Right lobe of liver (tissue), 6 donors: ENCODE data around the gene CFAP119. TPM values are rescaled to one million over a fixed set of nuclear protein-coding genes. Genes with fewer than 3 reads are reported as not detected.

ENCODE experiments used
- ATAC-seq, 4 donors: fragments of 200-7000 bp; cut with Tn5 transposase; one replicate each; pipeline ENCODE4 v1.9.1; 2020; ENCODE audit warnings: mild to moderate bottlenecking in 4 of 4, moderate library complexity in 4 of 4
- DNase-seq, 3 donors: peaks; one replicate each; pipeline ENCODE4 v3.0.0-alpha.2; 2020
- H3K27ac ChIP-seq, 3 donors: fragments of 200-600 bp; one replicate each; pipeline ENCODE4 v1.8.0; 2022
- H3K27me3 ChIP-seq, 2 donors: fragments of 200-600 bp; one replicate each; pipeline ENCODE4 v1.8.0; 2022
- H3K36me3 ChIP-seq, 4 donors: fragments of 200-600 bp; sonication (generic) in 1 of 4; one replicate each; pipeline versions ENCODE4 v1.5.1 to v1.8.0; 2017 to 2022; ENCODE audit warnings: control low read depth in 1 of 4
- H3K4me1 ChIP-seq, 4 donors: fragments of 200-600 bp; sonication (generic) in 1 of 4; one replicate each; pipeline versions ENCODE4 v1.5.1 to v1.8.0; 2017 to 2022; ENCODE audit warnings: control low read depth in 1 of 4
- H3K4me3 ChIP-seq, 3 donors: fragments of 200-600 bp; one replicate each; pipeline ENCODE4 v1.8.0; 2022
- H3K9me3 ChIP-seq, 4 donors: fragments of 200-600 bp; sonication (generic) in 1 of 4; one replicate each; pipeline versions ENCODE4 v1.5.1 to v1.8.0; 2017 to 2022; ENCODE audit warnings: control low read depth in 1 of 4
- CTCF ChIP-seq, 4 donors: fragments of 200-600 bp in 3 of 4; fragments of 450-650 bp in 1 of 4; IDR thresholded peaks; one replicate each; pipeline versions ENCODE4 v1.5.1 to v1.8.0; 2016 to 2022; ENCODE audit warnings: antibody characterized with exemption in 4 of 4, mild to moderate bottlenecking in 2 of 4
- POLR2A ChIP-seq: fragments of 450-650 bp; IDR thresholded peaks from one replicate; pipeline ENCODE4 v1.6.1; 2017; ENCODE audit warnings: antibody characterized with exemption, mild to moderate bottlenecking
- WGBS: methylation state at CpG from one replicate; pipeline ENCODE4 v1.1.6; 2018; ENCODE audit warnings: low coverage, low lambda C conversion rate; ENCODE audit not compliant: insufficient coverage; ENCODE audit errors: missing lambda C conversion rate; 5-methylcytosine and 5-hydroxymethylcytosine counted together
- intact Hi-C, 2 donors: fragments of 100-400 bp; cut with DNase I; formaldehyde crosslinking; loops; one replicate each; pipeline versions ENCODE4 v1.11.2 to v1.14.1; 2022
- total RNA-seq, 6 experiments: library from RNA; depleted of rRNA in 2 of 6; stranded (reverse); fragments of >200 nt in 2 of 6; fragmentation: NEBNext Ultra II Directional in 3 of 6; extraction: Animal tissue kit (Norgen Biotek cat#: 25700) in 3 of 6; gene quantifications; one replicate each; pipeline versions ENCODE4 v1.1.0 to v1.2.4, GENCODE V29; 2016 to 2023
- donor health status: DM: no; HTN: yes; CAD: no.
- donor health status: DM: no; HTN: no; CAD: no.
- donor health status: DM: no; HTN: no; CAD: no.
- donor health status: DM: no; HTN: yes; CAD: no.
- donor health status: DM: no; HTN: yes; CAD: no.

Gene CFAP119
- total RNA-seq, 6 experiments from 2014 or later, result 0.19 to 1.8 (median 0.29) TPM; not detected in 1

- peaks cover 0 to 60% (median 43%) of the 10 kb centered on the region in 4 donors for H3K36me3 ChIP-seq
Observed at GRCh38 chr16:30728321-30728720, 33.5 kb downstream of the CFAP119 start.

GRCh38 chr16:30725418-30725792 lies 36.5 kb downstream of the CFAP119 start:
- WGBS, result 96% methylated on average over 2 of the region's 3 CpGs

More at GRCh38 chr16:30728321-30728720, 33.5 kb downstream of the CFAP119 start:
- DNase-seq, result no peak
- H3K4me1 ChIP-seq, result peaks cover 0 to 18% (median 8%) of the 10 kb centered on the region in 4 donors
- no peak overlapping the region for H3K4me3 ChIP-seq
- TF ChIP-seq CTCF (IDR thresholded peaks at IDR 0.05) (no peak), POLR2A (no peak)
- ATAC-seq, result no peak
- H3K27me3 ChIP-seq, result no peaks in the 10 kb centered on the region
- WGBS, result 92% methylated on average over 4 of the region's 6 CpGs
- H3K9me3 ChIP-seq, result no peaks in the 10 kb centered on the region
- H3K27ac ChIP-seq, result no peak overlapping the region
- intact Hi-C loops, result no loop called here

GRCh38 chr16:30724641-30725417 lies 37.0 kb downstream of the CFAP119 start:
- Histone ChIP-seq H3K4me3 (no peak overlapping the region), H3K9me3 (no peaks in the 10 kb centered on the region), H3K27me3 (no peaks in the 10 kb centered on the region), H3K36me3 (peaks cover 22 to 60% (median 47%) of the 10 kb centered on the region in 4 donors), H3K4me1 (peaks cover 0 to 18% (median 8%) of the 10 kb centered on the region in 4 donors), H3K27ac (no peak overlapping the region)
- 55% methylated on average over 18 of the region's 23 CpGs for WGBS
- DNase-seq (peak; percentile 44 to 78 (median 71)), ATAC-seq (peak; percentile 43 to 80 (median 60))
- no peak for TF ChIP-seq CTCF (IDR thresholded peaks at IDR 0.05)
- no peak for TF ChIP-seq POLR2A
- intact Hi-C loops, result no loop called here

More at GRCh38 chr16:30725418-30725792, 36.5 kb downstream of the CFAP119 start:
- Histone ChIP-seq H3K4me3 (no peak overlapping the region), H3K27me3 (no peaks in the 10 kb centered on the region), H3K27ac (no peak overlapping the region), H3K36me3 (peaks cover 16 to 60% (median 47%) of the 10 kb centered on the region in 4 donors), H3K4me1 (peaks cover 0 to 18% (median 8%) of the 10 kb centered on the region in 4 donors), H3K9me3 (no peaks in the 10 kb centered on the region)
- intact Hi-C loops, result no loop called here
- ATAC-seq, result no peak
- TF ChIP-seq CTCF (IDR thresholded peaks at IDR 0.05), result no peak
- no peak for TF ChIP-seq POLR2A
- no peak for DNase-seq

- DNase-seq, result no peak
- WGBS, result 87% methylated on average over 11 of the region's 12 CpGs
- H3K27ac ChIP-seq, result no peak overlapping the region
- intact Hi-C loops, result no loop called here
- peak; percentile 3 to 7 (median 4) for ATAC-seq
- H3K9me3 ChIP-seq, result no peaks in the 10 kb centered on the region
- H3K27me3 ChIP-seq, result no peaks in the 10 kb centered on the region
- H3K4me3 ChIP-seq, result no peak overlapping the region
- TF ChIP-seq CTCF (IDR thresholded peaks at IDR 0.05) (no peak), POLR2A (no peak)
- H3K4me1 ChIP-seq, result peaks cover 0 to 14% (median 4%) of the 10 kb centered on the region in 4 donors
- H3K36me3 ChIP-seq, result peaks cover 22 to 59% (median 48%) of the 10 kb centered on the region in 4 donors
Observed at GRCh38 chr16:30723725-30724355, 38.0 kb downstream of the CFAP119 start.
